Heart left ventricle (tissue), 16 donors: ENCODE measurements around the gene CSE1L. TPM values are rescaled to one million over a fixed set of nuclear protein-coding genes. Genes with fewer than 3 reads are reported as not detected.
A peak's percentile ranks its signal among the peaks of the same experiment; 100 is the strongest.

Experiments
- ATAC-seq, 4 donors: fragments of 200-7000 bp; cut with Tn5 transposase; one replicate each; pipeline ENCODE4 v1.9.1; 2020 to 2022; ENCODE audit warnings: moderate library complexity in 4 of 4, mild to moderate bottlenecking in 3 of 4, moderate number of reproducible peaks in 1 of 4
- DNase-seq, 5 donors: peaks; one replicate each; pipeline ENCODE4 v3.0.0-alpha.2; 2020
- H3K27ac ChIP-seq, 12 donors: fragments of 200-600 bp; sonication (generic) in 4 of 12; one replicate each; pipeline versions ENCODE4 v1.5.0 to v1.8.0; 2016 to 2022; ENCODE audit warnings: mild to moderate bottlenecking in 2 of 12
- H3K27me3 ChIP-seq, 9 donors: fragments of 200-600 bp; sonication (generic) in 2 of 9; one replicate each; pipeline versions ENCODE4 v1.5.1 to v1.8.0; 2016 to 2022; ENCODE audit warnings: mild to moderate bottlenecking in 3 of 9
- H3K36me3 ChIP-seq, 9 donors: fragments of 200-600 bp; sonication (generic) in 2 of 9; one replicate each; pipeline versions ENCODE4 v1.5.0 to v1.8.0; 2018 to 2022; ENCODE audit warnings: mild to moderate bottlenecking in 2 of 9
- H3K4me1 ChIP-seq, 12 donors: fragments of 200-600 bp; sonication (generic) in 4 of 12; one replicate each; pipeline versions ENCODE4 v1.5.0 to v1.8.0; 2016 to 2022; ENCODE audit warnings: mild to moderate bottlenecking in 3 of 12
- H3K4me3 ChIP-seq, 12 donors: fragments of 200-600 bp; sonication (generic) in 4 of 12; one replicate each; pipeline versions ENCODE4 v1.5.0 to v1.8.0; 2017 to 2022; ENCODE audit warnings: mild to moderate bottlenecking in 9 of 12, moderate library complexity in 4 of 12
- H3K9me3 ChIP-seq, 12 donors: fragments of 200-600 bp; sonication (generic) in 4 of 12; one replicate each; pipeline versions ENCODE4 v1.5.0 to v1.8.0; 2016 to 2022; ENCODE audit warnings: mild to moderate bottlenecking in 1 of 12
- POLR2A ChIP-seq, 2 donors: fragments of 450-650 bp; IDR thresholded peaks; one replicate each; pipeline ENCODE4 v1.6.1; 2017; ENCODE audit warnings: antibody characterized with exemption in 2 of 2, mild to moderate bottlenecking in 2 of 2, moderate library complexity in 2 of 2
- WGBS, 4 donors: extraction: QIAGEN DNeasy Blood & Tissue Kit in 2 of 4; methylation state at CpG; one replicate each; pipeline versions ENCODE4 v1.1.5 to v1.1.7; 2013 to 2018; 5-methylcytosine and 5-hydroxymethylcytosine counted together
- intact Hi-C, 10 donors: fragments of 100-400 bp; cut with DNase I; formaldehyde crosslinking; loops; one replicate each; pipeline versions ENCODE4 v1.11.1 to v1.14.2; 2022
- polyA plus RNA-seq, 2 donors: library from polyadenylated mRNA; stranded (reverse); fragments of 200-250 nt; gene quantifications; one replicate each; pipeline ENCODE4 v1.2.3, GENCODE V29; 2013
- total RNA-seq, 9 donors: library from RNA; depleted of rRNA in 2 of 9; stranded (reverse); fragments of >200 nt in 2 of 9; fragmentation: NEBNext Ultra II Directional in 3 of 9; extraction: Animal tissue kit (Norgen Biotek cat#: 25700) in 3 of 9; gene quantifications; one replicate each; pipeline versions ENCODE4 v1.1.0 to v1.2.4, GENCODE V29; 2016 to 2023
- TF ChIP-seq, protein P1 (sequence below), 12 donors: fragments of 200-600 bp; sonication (generic) in 4 of 12; IDR thresholded peaks; one replicate each; pipeline versions ENCODE4 v1.5.0 to v1.8.0; 2018 to 2022; ENCODE audit warnings: antibody characterized with exemption in 12 of 12, mild to moderate bottlenecking in 5 of 12
- donor health status: ischemic (EF 13 %, LVEDD 7.1; RV severe dilation, severe dysfunction).
- donor health status: healthy with polysubstance abuse.
- donor health status: DM: no; HTN: yes; CAD: no.
- donor health status: DM: no; HTN: no; CAD: no.
- donor health status: ischemic (EF 25% LVEDD 6.9; RV normal size, moderate dysfunction).
- donor health status: ischemic (EF 25% LVEDD 5.7; RV mildly dilated, moderate dysfunction).
- donor health status: healthy.
- donor health status: DM: yes; HTN: yes; CAD: no.
- donor health status: ischemic (EF 35%, LVEDD 5.7; RV mildly dilated, moderate dysfunction).
- donor health status: nonischemic (EF 11% LVEDD 7.7; RV severe dilation, severe dysfunction).
- donor health status: DM: yes; HTN: yes; CAD: no.
- donor health status: PGD.
- donor health status: ischemic (EF 29% LVEDD 5.4; RV normal size, mild dysfunction).
- donor health status: nonischemic (EF 23%, LVEDD 6.1; RV moderate dilation, normal function).

Gene CSE1L
- total and polyA plus RNA-seq, 11 donors: 19.1 to 59.0 (median 41.9) TPM

DNA sequence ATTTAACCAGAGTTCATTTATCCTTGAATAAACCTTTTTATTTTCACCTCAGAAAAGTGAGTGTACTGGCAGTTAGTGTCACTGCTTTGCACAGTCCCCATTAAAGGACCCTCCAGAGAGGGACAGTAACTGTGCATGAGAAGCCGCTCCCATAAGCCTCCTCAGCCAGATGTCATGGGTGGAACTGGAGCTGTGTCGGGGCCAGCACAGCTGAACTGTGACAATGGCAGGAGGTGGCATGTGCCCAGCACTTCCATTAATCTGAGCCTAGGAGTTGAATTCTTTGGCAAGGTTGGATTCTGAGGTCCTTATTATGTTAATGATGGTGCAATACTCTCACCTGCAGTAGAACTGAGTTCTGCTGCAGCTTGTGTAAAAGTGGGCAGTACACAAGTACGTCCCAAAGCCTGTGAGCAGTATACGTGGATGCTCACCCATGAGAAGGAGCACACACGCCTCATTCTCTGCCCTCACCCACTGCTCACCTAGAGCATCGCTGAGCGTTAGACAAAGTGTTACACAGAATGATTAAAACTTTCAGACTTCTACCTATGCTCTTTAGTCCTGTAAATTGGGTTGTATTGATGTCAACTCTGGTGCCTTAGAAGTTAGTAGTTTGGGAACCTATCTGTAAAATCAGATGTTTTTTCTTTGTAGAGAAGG is 11.9 kb upstream of the CSE1L start:
- peaks cover 0 to 20% (median 0%) of the 10 kb centered on the region in 12 donors for H3K4me1 ChIP-seq
- intact Hi-C loops: no loop called here
- no peak overlapping the region for H3K4me3 ChIP-seq
- H3K27ac ChIP-seq: no peak overlapping the region
- peaks cover 0 to 83% (median 65%) of the 10 kb centered on the region in 9 donors for H3K36me3 ChIP-seq
- DNase-seq (no peak), ATAC-seq (peak in 1 of 4 donors; percentile 34)
- TF ChIP-seq POLR2A (IDR thresholded peaks at IDR 0.05): no peak
- TF ChIP-seq, protein P1, sequence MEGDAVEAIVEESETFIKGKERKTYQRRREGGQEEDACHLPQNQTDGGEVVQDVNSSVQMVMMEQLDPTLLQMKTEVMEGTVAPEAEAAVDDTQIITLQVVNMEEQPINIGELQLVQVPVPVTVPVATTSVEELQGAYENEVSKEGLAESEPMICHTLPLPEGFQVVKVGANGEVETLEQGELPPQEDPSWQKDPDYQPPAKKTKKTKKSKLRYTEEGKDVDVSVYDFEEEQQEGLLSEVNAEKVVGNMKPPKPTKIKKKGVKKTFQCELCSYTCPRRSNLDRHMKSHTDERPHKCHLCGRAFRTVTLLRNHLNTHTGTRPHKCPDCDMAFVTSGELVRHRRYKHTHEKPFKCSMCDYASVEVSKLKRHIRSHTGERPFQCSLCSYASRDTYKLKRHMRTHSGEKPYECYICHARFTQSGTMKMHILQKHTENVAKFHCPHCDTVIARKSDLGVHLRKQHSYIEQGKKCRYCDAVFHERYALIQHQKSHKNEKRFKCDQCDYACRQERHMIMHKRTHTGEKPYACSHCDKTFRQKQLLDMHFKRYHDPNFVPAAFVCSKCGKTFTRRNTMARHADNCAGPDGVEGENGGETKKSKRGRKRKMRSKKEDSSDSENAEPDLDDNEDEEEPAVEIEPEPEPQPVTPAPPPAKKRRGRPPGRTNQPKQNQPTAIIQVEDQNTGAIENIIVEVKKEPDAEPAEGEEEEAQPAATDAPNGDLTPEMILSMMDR (IDR thresholded peaks at IDR 0.05): no peak
- H3K27me3 ChIP-seq: no peaks in the 10 kb centered on the region
- H3K9me3 ChIP-seq: no peaks in the 10 kb centered on the region
- 90 to 92% (median 91%) methylated on average over 7 of the region's 7 CpGs for WGBS, 4 donors

DNA sequence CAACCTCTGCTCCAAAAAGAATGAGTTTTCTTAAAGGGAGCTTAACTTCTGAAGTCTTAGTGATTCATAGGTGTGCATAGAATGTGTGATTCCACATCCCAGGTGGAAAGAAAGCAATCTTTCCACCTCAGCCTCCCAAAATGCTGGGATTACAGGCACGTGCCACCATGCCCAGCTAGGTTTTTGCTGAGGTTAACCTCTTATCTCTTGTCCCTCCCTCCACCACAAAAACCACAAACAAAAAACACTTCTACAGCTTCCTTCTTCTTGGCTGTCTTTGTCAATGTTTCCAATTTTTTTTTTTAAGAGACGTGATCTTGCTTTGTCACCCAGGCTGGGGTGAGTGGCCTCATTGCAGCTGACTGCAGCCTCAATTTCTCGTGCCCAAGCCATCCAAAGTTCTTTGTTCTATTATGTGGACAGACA is 8.1 kb upstream of the CSE1L start:
- ATAC-seq (no peak), DNase-seq (no peak)
- Histone ChIP-seq H3K36me3 (peaks cover 0 to 46% (median 30%) of the 10 kb centered on the region in 9 donors), H3K27ac (peak overlapping the region in 1 of 12 donors; percentile 39), H3K4me1 (peaks cover 0 to 20% (median 0%) of the 10 kb centered on the region in 12 donors), H3K27me3 (no peaks in the 10 kb centered on the region), H3K4me3 (no peak overlapping the region), H3K9me3 (no peaks in the 10 kb centered on the region)
- 73 to 85% (median 78%) methylated on average over 3 of the region's 3 CpGs for WGBS, 4 donors
- intact Hi-C loops: no loop called here
- TF ChIP-seq, protein P1 (IDR thresholded peaks at IDR 0.05): no peak
- TF ChIP-seq POLR2A (IDR thresholded peaks at IDR 0.05): no peak

DNA sequence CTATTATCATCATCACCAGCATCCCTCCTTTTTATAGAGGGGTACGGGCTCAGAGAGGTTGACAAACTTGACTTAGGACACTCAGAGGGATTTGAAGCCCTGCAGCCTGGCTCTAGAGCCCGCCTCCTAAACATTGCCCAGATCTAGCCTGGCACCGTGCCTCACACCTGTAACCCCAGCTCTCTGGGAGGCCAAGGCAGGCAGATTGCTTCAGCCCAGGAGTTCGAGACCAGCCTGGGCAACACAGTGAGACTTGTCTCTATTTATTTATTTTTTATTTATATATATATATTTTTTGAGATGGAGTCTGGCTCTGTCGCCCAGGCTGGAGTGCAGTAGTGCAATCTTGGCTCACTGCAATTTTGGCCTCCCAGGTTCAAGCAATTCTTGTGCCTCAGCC is 6.3 kb upstream of the CSE1L start:
- TF ChIP-seq POLR2A (IDR thresholded peaks at IDR 0.05): no peak
- TF ChIP-seq, protein P1 (IDR thresholded peaks at IDR 0.05): no peak
- WGBS, 4 donors: 87 to 97% (median 96%) methylated on average over 5 of the region's 5 CpGs
- intact Hi-C loops: no loop called here
- H3K4me1 ChIP-seq: peaks cover 0 to 24% (median 0%) of the 10 kb centered on the region in 12 donors
- H3K36me3 ChIP-seq: peaks cover 0 to 27% (median 11%) of the 10 kb centered on the region in 9 donors
- no peaks in the 10 kb centered on the region for H3K9me3 ChIP-seq
- ATAC-seq (no peak), DNase-seq (no peak)
- no peak overlapping the region for H3K27ac ChIP-seq
- no peaks in the 10 kb centered on the region for H3K27me3 ChIP-seq
- no peak overlapping the region for H3K4me3 ChIP-seq

DNA sequence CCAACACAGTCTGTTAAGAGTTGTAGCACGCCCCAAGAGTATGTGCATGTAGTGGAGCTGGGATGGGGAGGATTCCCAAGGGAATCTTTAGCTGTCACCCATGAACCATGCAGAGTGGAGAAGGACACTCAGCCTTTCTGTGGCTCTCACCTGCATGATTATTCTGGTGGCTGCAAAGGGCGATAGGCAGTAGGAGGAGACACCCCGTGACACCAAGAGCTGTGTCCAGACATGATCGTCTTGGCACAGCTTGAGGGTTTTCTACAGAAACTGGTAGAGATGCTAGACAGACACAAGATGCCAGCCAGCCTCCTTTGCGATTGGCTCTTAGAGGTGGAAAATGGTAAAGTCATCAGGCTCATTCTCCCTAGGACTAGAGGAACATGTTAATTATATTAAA is 3.1 kb upstream of the CSE1L start:
- no peak for DNase-seq
- H3K4me1 ChIP-seq: peaks cover 0 to 37% (median 16%) of the 10 kb centered on the region in 12 donors
- TF ChIP-seq, protein P1 (IDR thresholded peaks at IDR 0.05): no peak
- TF ChIP-seq POLR2A (IDR thresholded peaks at IDR 0.05): no peak
- H3K36me3 ChIP-seq: no peaks in the 10 kb centered on the region
- no peak for ATAC-seq
- H3K9me3 ChIP-seq: no peaks in the 10 kb centered on the region
- no peak overlapping the region for H3K4me3 ChIP-seq
- no peaks in the 10 kb centered on the region for H3K27me3 ChIP-seq
- intact Hi-C loops: no loop called here
- 92 to 95% (median 93%) methylated on average over 4 to 5 of the region's 5 CpGs for WGBS, 4 donors
- H3K27ac ChIP-seq: no peak overlapping the region
